Stimulated activated CD4-positive, alpha-beta T cell treated with anti-CD3 and anti-CD28 coated beads, Interleukin-4, amount 100 ng/mL, for 4 hours (primary cell): Measurements from ENCODE around the gene NEMF.
"Not testable (repeated sequence)": the region's sequence is repeated elsewhere in the genome, so short reads cannot be mapped to it uniquely, and the experiment has no call there.

ENCODE experiments used
- DNase-seq, 2 experiments: peaks; one replicate each; pipeline ENCODE4 v3.0.0-alpha.2; 2020

The NEMF gene

GRCh38 chr14:49816844-49817243 lies 35.7 kb downstream of the NEMF start:
- DNase-seq, result no peak

DNA sequence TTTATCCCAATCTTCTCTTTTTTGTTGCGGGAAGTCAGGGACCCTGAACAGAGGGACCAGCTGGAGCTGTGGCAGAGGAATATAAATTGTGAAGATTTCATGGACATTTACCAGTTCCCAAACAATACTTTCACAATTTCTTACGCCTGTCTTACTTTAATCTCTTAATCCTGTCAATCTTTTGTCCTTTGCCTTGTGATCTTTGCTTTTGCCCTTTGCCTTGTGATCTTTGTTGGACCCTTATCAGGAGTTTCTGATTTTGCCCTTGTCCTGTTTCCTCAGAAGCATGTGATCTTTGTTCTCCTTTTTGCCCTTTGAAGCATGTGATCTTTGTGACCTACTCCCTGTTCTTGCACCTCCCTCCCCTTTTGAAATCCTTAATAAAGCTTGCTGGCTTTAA lies 36.5 kb downstream of the NEMF start:
- DNase-seq, result not testable (repeated sequence)

- DNase-seq, result no peak
Measured at GRCh38 chr14:49808780-49809179, 43.8 kb downstream of the NEMF start.

- no peak for DNase-seq
Measured at GRCh38 chr14:49796025-49796424, 56.6 kb downstream of the NEMF start.

DNA sequence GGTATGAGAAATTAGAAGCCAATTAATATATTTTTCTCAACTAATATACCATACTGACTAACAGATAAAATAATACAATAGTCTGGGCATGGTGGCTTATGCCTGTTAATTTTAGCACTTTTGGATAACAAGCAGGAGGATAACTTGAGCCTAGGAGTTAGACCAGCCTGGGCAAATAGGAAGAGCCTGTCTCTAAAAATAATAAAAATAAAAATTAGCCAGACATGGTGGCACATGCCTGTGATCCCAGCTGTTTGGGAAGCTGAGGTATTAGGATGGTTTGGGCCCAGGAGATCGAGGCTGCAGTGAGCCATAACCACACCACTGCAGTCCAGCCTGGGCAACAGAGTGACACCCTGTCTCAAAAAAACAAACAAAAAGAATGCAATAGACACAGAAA lies 60.0 kb downstream of the NEMF start:
- DNase-seq, result no peak

- DNase-seq, result no peak
Measured at GRCh38 chr14:49786315-49786714, 66.3 kb downstream of the NEMF start.

DNA sequence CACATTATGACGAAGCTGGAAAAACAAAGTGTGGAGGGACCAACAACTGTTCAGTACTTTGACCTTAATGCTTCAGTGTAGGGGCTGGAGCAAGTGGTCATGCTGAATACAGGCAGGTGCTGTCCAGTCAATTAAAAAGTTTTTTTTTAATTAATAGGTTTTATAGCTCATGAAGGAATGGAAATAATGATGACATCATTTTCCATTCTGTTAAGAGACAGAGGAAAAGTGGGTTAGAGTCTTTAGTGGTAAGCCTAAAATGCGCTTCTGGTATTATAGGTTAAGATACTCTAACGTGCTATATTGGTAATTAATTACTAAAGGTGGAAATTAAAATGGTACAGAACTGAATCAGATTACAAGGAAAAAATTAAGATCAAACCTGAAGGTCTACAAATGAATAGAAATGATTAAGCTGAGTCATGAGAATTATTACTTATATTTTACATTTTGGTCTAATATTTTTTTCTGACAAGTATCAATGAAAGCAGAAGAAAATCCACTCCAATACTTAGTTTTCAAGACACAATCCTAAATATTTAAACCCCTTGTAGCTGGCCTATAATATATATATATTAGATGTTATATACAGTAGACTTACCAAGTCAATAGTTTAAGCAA lies 69.1 kb downstream of the NEMF start:
- no peak for DNase-seq

GRCh38 chr14:49781040-49781439 lies 71.5 kb downstream of the NEMF start:
- DNase-seq, result not testable (repeated sequence)

DNA sequence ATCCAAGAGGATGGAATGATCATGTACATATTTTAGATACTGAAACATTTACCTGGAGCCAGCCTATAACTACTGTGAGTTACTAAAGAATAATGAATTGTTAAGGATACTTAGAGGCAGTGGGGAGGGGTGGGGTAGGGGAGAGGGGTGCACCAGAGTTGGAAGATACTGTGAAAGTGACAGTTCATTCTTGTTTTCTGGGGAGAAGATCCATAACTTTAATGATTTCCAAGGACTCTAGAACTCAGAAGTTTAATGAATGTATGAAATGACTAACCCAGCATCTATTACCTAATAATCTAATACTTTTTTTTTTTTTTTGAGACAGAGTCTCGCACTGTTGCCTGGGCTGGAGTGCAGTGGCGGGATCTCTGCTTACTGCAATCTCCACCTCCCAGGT lies 74.2 kb downstream of the NEMF start:
- no peak for DNase-seq

- no peak for DNase-seq
Measured at GRCh38 chr14:49774106-49774505, 78.5 kb downstream of the NEMF start.

- DNase-seq, result not testable (repeated sequence)
Measured at GRCh38 chr14:49771691-49772090, 80.9 kb downstream of the NEMF start.

GRCh38 chr14:49770212-49770817 lies 82.3 kb downstream of the NEMF start:
- no peak for DNase-seq

- DNase-seq, result no peak
Measured at GRCh38 chr14:49769581-49770211, 82.9 kb downstream of the NEMF start.

DNA sequence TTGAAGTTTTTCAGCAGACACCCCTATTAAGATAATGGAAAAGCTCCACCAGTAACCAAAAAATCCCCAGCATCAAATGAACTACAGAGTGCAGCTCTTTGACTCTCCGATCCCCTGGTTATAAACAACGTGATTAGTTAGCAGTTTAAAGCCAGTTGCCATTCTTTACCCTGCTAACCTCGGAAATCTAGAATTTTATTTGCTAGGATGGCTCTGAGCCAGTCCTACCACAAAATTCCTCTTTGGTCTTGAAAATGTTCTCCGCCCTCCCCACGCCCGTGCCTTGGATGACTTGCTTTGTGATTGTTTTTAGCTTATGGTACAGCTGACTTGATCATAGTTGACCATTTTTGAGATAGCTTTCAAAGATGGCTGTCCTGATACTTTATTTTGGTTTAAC lies 83.4 kb downstream of the NEMF start:
- no peak for DNase-seq

- DNase-seq, result peak; percentile 57 to 74
Measured at GRCh38 chr14:49768301-49769121, 84.1 kb downstream of the NEMF start.

DNA sequence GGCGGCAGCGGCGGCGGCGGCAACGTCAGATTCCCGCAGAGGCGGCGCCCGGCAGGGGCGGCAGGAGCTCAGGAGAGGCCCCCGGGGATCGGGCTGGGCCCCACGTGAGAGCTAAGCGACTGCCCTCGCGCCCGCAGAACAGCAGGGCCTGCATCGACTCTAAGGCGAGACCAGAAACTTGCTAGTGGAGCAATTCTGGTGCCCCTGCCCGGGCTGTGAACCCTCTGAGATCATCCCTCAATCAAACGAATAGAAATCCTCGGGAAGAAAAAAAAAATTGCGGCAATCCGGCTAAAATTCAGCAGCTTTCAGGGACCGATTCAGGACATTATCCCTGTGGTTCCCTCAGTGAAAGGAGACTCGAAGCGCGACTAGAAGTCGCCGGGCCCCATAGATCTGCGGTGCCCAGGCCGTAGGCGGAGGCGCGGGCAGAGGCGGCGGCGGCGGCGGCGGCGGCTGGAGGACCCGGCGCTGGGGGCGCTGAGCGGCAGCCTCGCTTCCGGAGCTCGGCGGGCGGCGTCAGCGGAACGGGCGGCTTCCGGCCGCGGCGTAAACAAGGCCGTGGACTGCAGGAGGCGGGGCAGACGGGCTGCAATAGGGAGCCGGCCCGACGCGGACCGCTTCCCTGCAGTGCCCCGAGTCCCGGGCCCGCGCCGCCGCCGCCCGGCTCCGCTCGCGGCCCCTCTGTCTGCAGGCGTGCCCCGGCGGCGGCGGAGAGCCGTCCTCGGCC lies 84.9 kb downstream of the NEMF start, which contains the start of gene KLHDC2:
Gene KLHDC2 (plus strand): TSS at position 583 of the 730 bp plus-strand sequence. CDS start 316 bp downstream, outside the sequence.
- DNase-seq, result peak; percentile 87

DNA sequence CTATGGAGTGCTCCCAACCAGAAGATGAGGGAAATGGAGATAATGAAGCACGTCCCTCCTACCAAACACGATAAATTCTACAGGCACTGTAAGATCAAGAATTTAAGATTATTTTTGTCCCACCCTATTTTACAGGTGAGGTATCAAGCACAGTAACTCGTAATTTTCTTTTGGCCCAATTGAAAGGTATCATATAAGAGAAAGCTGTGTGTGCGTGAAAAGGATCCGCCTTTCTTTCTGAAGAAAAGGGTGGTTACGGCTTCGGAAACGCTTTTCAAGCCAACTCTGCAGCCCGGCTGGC lies 85.4 kb downstream of the NEMF start:
- DNase-seq, result no peak

- no peak for DNase-seq
Measured at GRCh38 chr14:49766839-49767238, 85.7 kb downstream of the NEMF start.

- DNase-seq, result no peak
Measured at GRCh38 chr14:49761839-49762551, 90.6 kb downstream of the NEMF start.

GRCh38 chr14:49755378-49755777 lies 97.2 kb downstream of the NEMF start:
- no peak for DNase-seq

- no peak for DNase-seq
Measured at GRCh38 chr14:49754570-49755097, 98.0 kb downstream of the NEMF start.

DNA sequence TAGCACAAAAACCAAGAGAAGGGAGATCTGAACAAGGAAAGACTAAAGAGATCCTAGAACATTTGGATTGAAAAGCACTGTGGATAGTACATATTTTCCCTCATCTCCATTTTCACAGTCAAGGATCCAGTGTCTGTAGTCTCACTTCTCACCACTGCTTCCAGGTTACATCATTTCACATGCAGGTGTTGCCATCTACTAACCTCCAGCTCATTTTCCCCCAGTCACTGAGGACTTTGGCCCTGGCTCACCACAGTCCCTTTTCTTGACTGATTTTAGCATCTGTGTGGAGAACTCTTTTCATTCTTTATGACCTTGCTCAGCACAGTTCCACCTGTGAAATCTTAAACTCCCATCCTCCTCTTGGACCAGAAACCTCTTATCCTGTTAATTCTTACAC lies 106.1 kb downstream of the NEMF start:
- not testable (repeated sequence) for DNase-seq
